Ectodermal cell (in vitro differentiated cells): Measurements from ENCODE around the gene FAM174C.

Experiments used
- H3K27ac ChIP-seq: 2 replicates; pipeline ENCODE4 v1.7.0; 2013; ENCODE audit warnings: mild to moderate bottlenecking, low read depth, low read length; ENCODE audit not compliant: insufficient read depth, poor library complexity, severe bottlenecking
- H3K27me3 ChIP-seq: 2 replicates; pipeline ENCODE4 v1.7.0; 2013; ENCODE audit warnings: mild to moderate bottlenecking, low read length; ENCODE audit not compliant: insufficient read depth, control insufficient read depth, poor library complexity, severe bottlenecking
- H3K36me3 ChIP-seq: one replicate; pipeline ENCODE4 v1.7.0; 2013; ENCODE audit warnings: low read length; ENCODE audit not compliant: control insufficient read depth, insufficient read depth
- H3K4me1 ChIP-seq: one replicate; pipeline ENCODE4 v1.7.0; 2013; ENCODE audit warnings: low read length; ENCODE audit not compliant: control insufficient read depth, insufficient read depth
- H3K4me3 ChIP-seq: 2 replicates; pipeline ENCODE4 v1.7.0; 2013; ENCODE audit warnings: low read depth, low read length, control low read depth; ENCODE audit not compliant: insufficient read depth
- H3K9me3 ChIP-seq: 2 replicates; pipeline ENCODE4 v1.7.0; 2013; ENCODE audit warnings: mild to moderate bottlenecking, low read length, moderate library complexity; ENCODE audit not compliant: control insufficient read depth
- WGBS, 2 experiments: methylation state at CpG; one replicate each; pipeline ENCODE4 v1.1.7; 2013; ENCODE audit warnings: missing lambda C conversion rate in 2 of 2; 5-methylcytosine and 5-hydroxymethylcytosine counted together

Gene FAM174C

GRCh38 chr19:1269478-1270212, 5.7 kb upstream of the FAM174C start:
- Histone ChIP-seq H3K4me1 (peaks cover 51% of the 10 kb centered on the region), H3K27me3 (peaks cover 16% of the 10 kb centered on the region), H3K36me3 (peaks cover 31% of the 10 kb centered on the region), H3K4me3 (peak overlapping the region; percentile 68), H3K9me3 (no peaks in the 10 kb centered on the region), H3K27ac (peak overlapping the region; percentile 97)
- WGBS, 2 experiments, result 1% methylated on average over 64 of the region's 64 CpGs

- peak overlapping the region; percentile 97 for H3K27ac ChIP-seq
- WGBS, 2 experiments, result 62 to 66% methylated on average over 8 of the region's 8 CpGs
- H3K4me1 ChIP-seq, result peaks cover 46% of the 10 kb centered on the region
- peaks cover 31% of the 10 kb centered on the region for H3K36me3 ChIP-seq
- H3K27me3 ChIP-seq, result peaks cover 16% of the 10 kb centered on the region
- H3K9me3 ChIP-seq, result no peaks in the 10 kb centered on the region
- H3K4me3 ChIP-seq, result peak overlapping the region; percentile 68
Observed at GRCh38 chr19:1270213-1270853, 5.0 kb upstream of the FAM174C start.

DNA sequence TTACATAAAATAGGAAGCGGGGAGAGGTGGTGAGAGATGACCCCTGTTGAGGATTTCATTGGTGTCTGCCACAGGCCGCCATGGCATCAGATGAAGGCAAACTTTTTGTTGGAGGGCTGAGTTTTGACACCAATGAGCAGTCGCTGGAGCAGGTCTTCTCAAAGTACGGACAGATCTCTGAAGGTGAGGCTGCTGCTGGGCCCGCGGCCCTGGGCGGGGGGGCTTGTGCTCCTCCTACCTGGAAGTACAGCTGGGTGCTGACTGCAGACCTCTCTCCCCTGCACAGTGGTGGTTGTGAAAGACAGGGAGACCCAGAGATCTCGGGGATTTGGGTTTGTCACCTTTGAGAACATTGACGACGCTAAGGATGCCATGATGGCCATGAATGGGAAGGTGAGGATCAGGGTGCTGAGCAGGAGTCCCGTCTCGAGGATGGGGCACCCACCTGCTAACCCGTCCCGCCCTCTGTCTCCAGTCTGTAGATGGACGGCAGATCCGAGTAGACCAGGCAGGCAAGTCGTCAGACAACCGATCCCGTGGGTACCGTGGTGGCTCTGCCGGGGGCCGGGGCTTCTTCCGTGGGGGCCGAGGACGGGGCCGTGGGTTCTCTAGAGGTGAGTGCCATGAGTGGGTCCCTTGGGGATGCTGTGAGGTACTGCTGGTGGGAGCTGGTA, 4.3 kb upstream of the FAM174C start:
- H3K4me3 ChIP-seq, result peak overlapping the region; percentile 68
- H3K27me3 ChIP-seq, result peaks cover 16% of the 10 kb centered on the region
- WGBS, 2 experiments, result 95 to 96% methylated on average over 26 of the region's 26 CpGs
- no peaks in the 10 kb centered on the region for H3K9me3 ChIP-seq
- H3K36me3 ChIP-seq, result peaks cover 31% of the 10 kb centered on the region
- no peak overlapping the region for H3K27ac ChIP-seq
- H3K4me1 ChIP-seq, result peaks cover 43% of the 10 kb centered on the region

- no peaks in the 10 kb centered on the region for H3K9me3 ChIP-seq
- H3K36me3 ChIP-seq, result peaks cover 31% of the 10 kb centered on the region
- peaks cover 16% of the 10 kb centered on the region for H3K27me3 ChIP-seq
- H3K27ac ChIP-seq, result no peak overlapping the region
- WGBS, 2 experiments, result 95 to 96% methylated on average over 37 of the region's 37 CpGs
- peaks cover 49% of the 10 kb centered on the region for H3K4me1 ChIP-seq
- no peak overlapping the region for H3K4me3 ChIP-seq
Observed at GRCh38 chr19:1271528-1272422, 3.6 kb upstream of the FAM174C start.

DNA sequence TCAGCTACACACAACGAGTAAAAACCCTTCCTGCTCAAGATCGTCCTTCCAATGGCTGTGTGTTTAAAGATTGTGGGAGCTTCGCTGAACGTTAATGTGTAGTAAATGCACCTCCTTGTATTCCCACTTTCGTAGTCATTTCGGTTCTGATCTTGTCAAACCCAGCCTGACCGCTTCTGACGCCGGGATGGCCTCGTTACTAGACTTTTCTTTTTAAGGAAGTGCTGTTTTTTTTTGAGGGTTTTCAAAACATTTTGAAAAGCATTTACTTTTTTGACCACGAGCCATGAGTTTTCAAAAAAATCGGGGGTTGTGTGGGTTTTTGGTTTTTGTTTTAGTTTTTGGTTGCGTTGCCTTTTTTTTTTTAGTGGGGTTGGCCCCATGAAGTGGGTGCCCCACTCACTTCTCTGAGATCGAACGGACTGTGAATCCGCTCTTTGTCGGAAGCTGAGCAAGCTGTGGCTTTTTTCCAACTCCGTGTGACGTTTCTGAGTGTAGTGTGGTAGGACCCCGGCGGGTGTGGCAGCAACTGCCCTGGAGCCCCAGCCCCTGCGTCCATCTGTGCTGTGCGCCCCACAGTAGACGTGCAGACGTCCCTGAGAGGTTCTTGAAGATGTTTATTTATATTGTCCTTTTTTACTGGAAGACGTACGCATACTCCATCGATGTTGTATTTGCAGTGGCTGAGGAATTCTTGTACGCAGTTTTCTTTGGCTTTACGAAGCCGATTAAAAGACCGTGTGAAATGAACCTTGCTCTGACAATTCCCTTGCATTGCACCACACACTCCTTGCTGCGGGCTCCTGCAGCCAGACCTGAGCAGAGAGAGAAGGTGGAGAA, 2.7 kb upstream of the FAM174C start:
- Histone ChIP-seq H3K9me3 (no peaks in the 10 kb centered on the region), H3K36me3 (peaks cover 35% of the 10 kb centered on the region), H3K27ac (peak overlapping the region; percentile 28), H3K4me1 (peaks cover 44% of the 10 kb centered on the region), H3K27me3 (peaks cover 9% of the 10 kb centered on the region), H3K4me3 (no peak overlapping the region)
- WGBS, 2 experiments, result 95 to 97% methylated on average over 33 of the region's 33 CpGs

DNA sequence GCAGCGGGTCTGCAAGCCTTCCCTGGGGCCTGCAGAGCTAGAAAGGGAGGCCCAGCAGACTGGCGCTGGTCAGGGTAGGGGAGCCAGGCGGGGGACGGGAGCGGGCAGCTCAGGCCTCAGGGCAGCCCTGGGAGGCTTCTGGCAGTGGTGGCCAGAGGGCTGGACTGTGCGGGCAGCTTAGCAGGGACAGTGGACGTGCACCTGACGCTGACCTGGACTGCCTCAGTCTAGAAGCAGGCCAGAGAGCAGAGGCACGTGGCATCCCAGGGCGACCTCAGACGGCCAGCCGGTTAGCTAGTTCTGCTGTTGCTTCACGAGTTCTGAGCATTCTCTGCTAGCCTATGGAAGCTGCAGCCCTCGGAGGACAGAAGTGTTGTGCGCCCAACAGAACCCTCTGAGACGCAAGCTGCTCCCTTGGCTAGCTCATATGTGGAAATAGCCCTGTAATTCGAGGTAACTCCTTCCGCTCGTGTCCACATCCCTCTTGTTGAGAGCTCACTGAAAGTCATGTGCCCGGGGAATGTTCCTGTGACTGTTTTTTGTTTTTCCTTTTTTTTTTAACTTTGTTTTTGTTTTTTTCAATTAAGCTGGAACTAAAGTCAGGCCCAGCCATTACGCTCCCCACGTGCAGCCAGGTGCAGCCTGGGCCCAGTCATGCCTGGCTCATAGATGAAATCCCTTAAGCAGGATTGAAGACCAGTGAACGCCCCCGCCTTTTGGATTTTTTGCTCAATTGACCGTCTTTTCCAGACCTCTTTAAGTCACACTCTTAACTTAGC, 1.9 kb upstream of the FAM174C start:
- H3K4me1 ChIP-seq, result peaks cover 35% of the 10 kb centered on the region
- no peaks in the 10 kb centered on the region for H3K9me3 ChIP-seq
- no peak overlapping the region for H3K4me3 ChIP-seq
- H3K27me3 ChIP-seq, result peaks cover under 1% of the 10 kb centered on the region
- H3K27ac ChIP-seq, result peak overlapping the region; percentile 39
- peaks cover 35% of the 10 kb centered on the region for H3K36me3 ChIP-seq
- 94 to 95% methylated on average over 25 of the region's 25 CpGs for WGBS, 2 experiments

GRCh38 chr19:1274081-1274851, 1.1 kb upstream of the FAM174C start:
- H3K4me3 ChIP-seq, result peak overlapping the region; percentile 47
- peaks cover 31% of the 10 kb centered on the region for H3K4me1 ChIP-seq
- WGBS, 2 experiments, result 92 to 93% methylated on average over 46 of the region's 46 CpGs

GRCh38 chr19:1274852-1275259, 474 bp upstream of the FAM174C start:
- Histone ChIP-seq H3K27me3 (no peaks in the 10 kb centered on the region), H3K36me3 (peaks cover 35% of the 10 kb centered on the region), H3K4me3 (peak overlapping the region; percentile 47), H3K9me3 (no peaks in the 10 kb centered on the region), H3K27ac (peak overlapping the region; percentile 96), H3K4me1 (peaks cover 31% of the 10 kb centered on the region)
- WGBS, 2 experiments, result 58% methylated on average over 44 of the region's 44 CpGs

More at GRCh38 chr19:1274081-1274851, 1.1 kb upstream of the FAM174C start:
- H3K9me3 ChIP-seq, result no peaks in the 10 kb centered on the region
- peak overlapping the region; percentile 96 for H3K27ac ChIP-seq
- H3K36me3 ChIP-seq, result peaks cover 35% of the 10 kb centered on the region
- no peaks in the 10 kb centered on the region for H3K27me3 ChIP-seq
